ENCODE measurements around the gene NPBWR2.

NPBWR2 gene

GRCh38 chr20:64071341-64072332 is 35.7 kb downstream of the NPBWR2 start:
- DNase-seq (ENCODE audit: low read depth): no peak

DNA sequence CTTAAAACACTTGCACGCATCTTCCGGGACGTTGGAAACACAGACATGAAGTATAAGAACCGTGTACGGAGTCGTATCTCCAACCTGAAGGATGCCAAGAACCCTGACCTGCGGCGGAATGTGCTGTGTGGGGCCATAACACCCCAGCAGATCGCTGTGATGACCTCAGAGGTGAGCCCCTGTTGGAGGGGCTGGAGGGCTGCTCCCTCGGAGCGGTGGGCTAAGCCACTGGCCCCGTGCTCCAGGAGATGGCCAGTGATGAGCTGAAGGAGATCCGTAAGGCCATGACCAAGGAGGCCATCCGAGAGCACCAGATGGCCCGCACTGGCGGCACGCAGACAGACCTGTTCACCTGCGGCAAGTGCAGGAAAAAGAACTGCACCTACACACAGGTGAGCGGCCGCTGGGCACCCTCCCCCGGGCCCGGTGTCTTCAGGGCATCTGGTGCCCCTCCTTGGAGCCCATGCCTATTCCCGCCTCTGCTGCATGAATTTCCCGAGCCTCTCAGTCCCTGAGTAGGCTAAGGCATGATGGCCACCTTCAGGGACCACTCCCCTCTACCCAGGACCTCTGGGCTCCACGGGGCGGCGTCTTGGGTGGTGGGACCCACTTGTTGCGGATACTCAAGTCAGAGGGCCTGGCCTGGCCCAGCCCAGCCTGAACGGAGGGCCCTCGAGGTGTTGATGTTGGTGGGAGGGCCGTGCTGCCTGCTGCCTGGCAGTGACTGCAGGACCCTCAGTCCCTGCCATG is 36.9 kb downstream of the NPBWR2 start:
- DNase-seq (ENCODE audit: low read depth): no peak

- no peak for DNase-seq (ENCODE audit: low read depth)
These were observed 37.6 kb downstream of the NPBWR2 start for GRCh38 chr20:64069614-64070243.

DNA sequence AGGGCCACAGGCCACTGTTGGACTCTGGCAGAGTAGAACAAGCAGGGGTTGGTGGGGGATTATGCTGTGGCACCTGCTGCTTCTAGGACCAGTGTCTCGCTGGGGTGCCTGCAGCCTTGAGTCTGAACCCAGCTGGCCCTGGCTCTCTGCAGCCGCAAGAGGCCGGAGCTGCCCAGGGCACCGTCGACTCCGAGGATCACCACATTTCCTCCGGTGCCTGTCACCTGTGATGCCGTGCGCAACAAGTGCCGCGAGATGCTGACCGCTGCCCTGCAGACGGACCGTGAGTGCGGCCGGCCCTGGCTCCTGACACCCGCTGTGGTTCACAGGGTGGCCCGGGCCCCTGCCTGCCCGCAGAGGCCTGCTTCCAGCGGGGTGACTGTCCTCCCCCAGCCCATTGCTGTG is 38.2 kb downstream of the NPBWR2 start:
- no peak for DNase-seq (ENCODE audit: low read depth)

GRCh38 chr20:64068386-64069208 is 38.8 kb downstream of the NPBWR2 start:
- no peak for DNase-seq (ENCODE audit: low read depth)

DNA sequence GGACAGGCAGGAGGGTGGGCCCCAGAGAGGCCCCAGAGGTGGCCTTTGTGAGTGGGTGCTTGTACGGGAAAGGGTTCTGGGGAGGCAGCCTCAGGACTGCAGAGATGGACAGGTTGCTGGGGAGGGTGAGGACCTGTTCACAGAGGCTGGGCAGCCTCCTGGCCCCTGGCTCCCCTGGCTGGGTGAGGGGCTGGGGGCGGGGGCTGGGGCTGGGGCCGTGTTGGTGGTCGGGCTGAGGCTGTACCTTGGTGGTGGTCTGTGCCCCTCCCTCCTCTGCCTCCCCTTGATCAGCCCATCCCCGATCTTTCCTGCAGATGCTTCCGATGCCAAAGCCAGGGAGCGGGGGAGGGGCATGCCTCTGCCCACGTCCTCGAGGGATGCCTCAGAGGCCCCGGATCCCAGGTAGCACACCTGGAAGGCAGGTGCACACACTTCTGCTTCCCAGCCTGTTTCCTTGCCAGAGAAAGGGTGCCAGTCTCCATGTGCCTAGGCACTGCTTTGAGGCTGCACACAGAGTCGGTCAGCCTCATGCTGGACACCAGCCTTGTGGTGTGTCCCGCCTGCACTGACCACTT is 39.5 kb downstream of the NPBWR2 start:
- no peak for DNase-seq (ENCODE audit: low read depth)

GRCh38 chr20:64067005-64067632 is 40.2 kb downstream of the NPBWR2 start:
- DNase-seq (ENCODE audit: low read depth): no peak

DNA sequence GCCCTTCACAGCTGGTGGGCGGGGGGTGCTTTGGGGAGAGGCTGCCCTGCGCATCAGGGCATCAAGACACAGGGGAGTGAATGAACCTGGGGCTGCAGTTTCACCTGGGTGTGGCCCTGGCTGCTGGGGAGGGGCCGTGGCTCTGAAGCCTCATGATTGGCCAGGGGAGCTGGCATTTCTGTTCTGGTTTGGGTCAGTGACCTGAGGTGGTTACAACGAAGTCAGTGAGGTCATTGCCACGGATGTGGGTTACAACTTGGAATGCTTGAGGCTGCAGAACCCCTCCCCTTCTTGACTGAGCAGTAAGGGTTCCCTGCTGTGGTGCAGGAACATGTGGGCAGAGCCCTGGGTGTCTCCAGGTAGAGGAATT is 41.4 kb downstream of the NPBWR2 start:
- DNase-seq (ENCODE audit: low read depth): peak; percentile 27

DNA sequence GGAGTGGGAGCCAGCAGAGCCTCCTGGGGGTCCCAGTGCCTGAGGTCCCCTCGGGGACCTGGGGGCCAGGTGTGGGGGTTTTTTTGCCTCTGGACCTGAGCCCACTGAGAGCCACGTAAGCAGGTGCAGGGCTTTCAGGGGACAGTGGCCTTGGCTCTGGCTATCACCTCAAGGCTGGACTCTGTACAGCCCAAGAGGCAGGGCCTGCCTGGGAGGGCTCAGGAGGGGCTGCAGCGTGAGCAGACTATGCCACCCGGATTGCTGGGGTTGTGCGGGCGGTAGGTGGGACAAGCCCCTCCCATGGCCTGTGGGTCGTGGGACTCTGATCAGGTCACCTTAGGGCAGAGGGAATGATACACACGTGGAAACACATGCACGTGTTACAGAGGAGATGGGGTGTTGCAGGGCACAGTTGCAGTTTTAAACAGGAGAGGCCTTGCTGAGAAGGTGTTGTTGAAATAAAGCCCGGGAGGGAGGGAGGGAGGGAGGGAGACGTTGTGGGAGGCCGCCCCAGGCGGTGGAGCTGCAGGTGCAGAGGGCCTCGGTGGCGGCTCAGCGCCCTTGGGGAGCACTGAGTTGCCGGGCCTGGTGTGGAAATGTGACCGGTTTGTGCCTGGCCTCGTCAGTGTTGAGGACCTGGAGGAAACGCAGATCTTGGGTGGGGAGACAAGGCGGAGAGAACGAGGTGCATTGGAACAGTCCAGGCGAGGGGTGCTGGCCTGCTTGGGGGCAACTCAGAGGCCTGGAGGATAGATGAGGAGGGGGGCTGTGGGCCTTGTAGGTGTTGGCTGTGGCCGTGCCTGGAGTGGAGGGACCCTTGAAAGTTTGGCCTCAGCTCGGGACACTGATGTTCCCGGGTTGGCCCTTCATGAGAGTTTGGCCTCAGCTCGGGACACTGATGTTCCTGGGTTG is 42.0 kb downstream of the NPBWR2 start:
- DNase-seq (ENCODE audit: low read depth): no peak

GRCh38 chr20:64064145-64064698 is 43.1 kb downstream of the NPBWR2 start:
- DNase-seq (ENCODE audit: low read depth): no peak

DNA sequence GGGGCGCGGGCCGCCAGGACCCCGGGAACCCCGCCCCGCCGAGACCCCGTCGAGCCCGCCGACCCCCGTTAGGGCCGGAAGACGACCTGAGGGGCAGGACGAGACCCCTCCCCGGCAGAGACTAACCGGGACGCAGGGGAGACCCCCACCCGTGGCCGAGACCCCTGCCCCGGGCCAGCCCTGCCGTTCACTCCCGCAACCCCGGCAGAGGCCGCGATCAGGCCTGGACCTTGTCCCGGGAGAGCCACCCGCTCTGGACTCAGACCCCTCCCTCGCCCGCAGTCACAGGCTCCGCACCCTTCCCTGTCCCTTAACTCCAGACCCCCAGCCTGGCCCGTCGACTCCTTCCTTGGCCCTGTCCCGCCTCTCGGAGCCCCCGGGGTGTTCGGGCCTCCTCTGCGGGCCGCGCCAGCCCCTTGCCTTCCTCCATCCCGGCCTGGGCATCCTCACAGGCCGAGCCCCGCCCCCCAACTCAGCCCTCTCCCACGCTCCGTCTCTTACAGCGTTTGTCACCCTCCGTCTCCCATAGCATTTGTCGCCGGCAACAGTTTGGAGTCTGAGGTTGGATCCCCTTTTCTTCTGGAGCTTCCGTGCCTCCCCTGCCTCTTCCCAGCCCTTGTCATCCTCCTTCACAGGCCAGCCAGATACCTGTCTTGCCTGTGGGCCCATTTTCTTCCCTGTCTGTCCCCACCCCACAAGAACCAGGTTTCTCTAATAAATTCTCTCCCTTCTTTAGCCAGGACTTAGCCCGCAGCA is 43.8 kb downstream of the NPBWR2 start:
- no peak for DNase-seq (ENCODE audit: low read depth)

- DNase-seq (ENCODE audit: low read depth): peak; percentile 89
These were observed 44.6 kb downstream of the NPBWR2 start, which contains the start of gene TCEA2 for GRCh38 chr20:64062596-64063388. Gene TCEA2 (plus strand): TSS chr20:64063198. CDS start chr20:64063313, 115 bp downstream.

- no peak for DNase-seq (ENCODE audit: low read depth)
These were observed 45.1 kb downstream of the NPBWR2 start for GRCh38 chr20:64062276-64062595.

DNA sequence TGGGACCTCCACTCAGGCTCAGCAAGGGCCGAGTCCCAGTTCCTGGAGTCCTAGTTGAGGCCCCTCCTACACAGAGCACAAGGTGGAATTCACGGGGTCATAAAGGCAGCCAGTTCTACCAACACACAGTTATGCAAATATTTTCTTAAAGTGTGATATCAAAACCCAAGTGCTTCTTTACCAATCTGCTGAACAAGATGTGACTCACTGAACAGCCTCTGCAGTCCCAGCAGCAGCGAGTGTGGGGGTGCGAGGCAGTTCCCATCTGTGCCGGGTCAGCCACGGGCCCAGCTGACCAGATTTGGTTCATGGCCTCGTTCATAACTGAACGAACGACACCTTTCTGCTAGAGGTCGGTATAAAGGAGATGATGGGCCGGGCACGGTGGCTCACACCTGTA is 48.8 kb downstream of the NPBWR2 start:
- no peak for DNase-seq (ENCODE audit: low read depth)

- peak; percentile 57 for DNase-seq (ENCODE audit: low read depth)
These were observed 49.5 kb downstream of the NPBWR2 start for GRCh38 chr20:64057628-64058498.

DNA sequence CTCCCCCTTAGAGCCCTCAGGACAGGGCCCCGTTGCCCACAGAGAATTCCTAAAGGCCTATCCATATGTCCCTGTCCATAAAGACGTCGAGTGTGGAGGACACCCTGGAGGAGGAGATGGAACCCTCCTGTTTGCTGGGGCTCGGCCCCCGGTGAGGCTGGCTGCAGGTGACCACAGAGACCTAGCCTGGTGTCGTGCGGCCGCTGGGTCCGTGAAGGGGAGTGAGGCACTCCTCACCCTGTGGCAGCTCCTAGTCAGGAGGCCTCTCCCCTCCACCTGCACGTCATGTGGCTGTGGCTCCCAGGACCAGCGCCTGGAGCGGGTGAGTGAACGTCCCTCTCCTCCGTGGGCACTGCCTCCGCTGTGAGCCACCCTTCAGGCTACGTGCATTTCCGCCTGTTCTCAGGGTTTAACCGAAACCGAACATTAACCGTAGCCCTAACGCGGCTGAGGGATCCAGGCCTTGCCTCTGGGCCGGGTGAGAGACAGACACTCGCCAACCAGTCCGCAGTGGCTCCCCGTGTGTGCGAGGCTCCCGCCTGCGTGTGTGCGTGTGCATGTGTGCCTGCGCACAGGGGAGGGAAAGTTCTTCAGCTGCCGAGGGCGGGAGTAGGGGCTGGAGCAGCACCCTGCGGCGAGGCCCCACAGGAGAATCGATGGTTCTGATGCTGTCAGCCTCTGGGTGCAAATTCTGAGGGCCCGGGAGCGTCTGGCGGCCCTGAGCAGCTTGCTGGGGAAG is 50.3 kb downstream of the NPBWR2 start:
- DNase-seq (ENCODE audit: low read depth): no peak

- DNase-seq (ENCODE audit: low read depth): no peak
These were observed 50.8 kb downstream of the NPBWR2 start for GRCh38 chr20:64056639-64056888.
